HEK293 (cell line): Measurements from ENCODE around the gene TEX14.

Experiments used
- CTCF ChIA-PET: fragments of 350-600 bp; formaldehyde crosslinking; extraction: SDS; loops from one replicate; lab custom pipeline; 2021; ENCODE audit warnings: antibody characterized with exemption; lab: Yijun Ruan, JAX
- POLR2A ChIA-PET: fragments of 300-600 bp; formaldehyde crosslinking; extraction: SDS; loops from one replicate; lab custom pipeline; 2020; ENCODE audit warnings: antibody characterized with exemption, inconsistent platforms; lab: Yijun Ruan, JAX
- H3K27ac ChIP-seq: fragments of 200-500 bp; sonication (Bioruptor generic); 2 replicates; pipeline ENCODE4 v1.5.1; 2014; ENCODE audit warnings: low read depth, low read length, control low read depth, inconsistent platforms; ENCODE audit errors: extremely low read depth
- H3K36me3 ChIP-seq, 2 experiments: fragments of 200-500 bp in 1 of 2; sonication (Bioruptor generic) in 1 of 2; 1 replicate in 1 of 2; 2 replicates in 1 of 2; pipeline ENCODE4 v1.5.1; 2014 to 2017; ENCODE audit warnings: inconsistent platforms in 2 of 2, low read length in 2 of 2; ENCODE audit not compliant: control insufficient read depth in 2 of 2, insufficient read depth in 1 of 2
- H3K4me1 ChIP-seq: fragments of 200-500 bp; sonication (Bioruptor generic); 2 replicates; pipeline ENCODE4 v1.5.1; 2014; ENCODE audit warnings: mild to moderate bottlenecking, low read length, inconsistent platforms; ENCODE audit not compliant: control insufficient read depth, insufficient read depth
- H3K4me3 ChIP-seq: 2 replicates; pipeline ENCODE4 v1.5.1; 2011; ENCODE audit warnings: low read depth, mild to moderate bottlenecking, control low read depth, low read length, moderate library complexity
- H3K9me3 ChIP-seq: fragments of 200-500 bp; sonication (Bioruptor generic); 2 replicates; pipeline ENCODE4 v1.5.1; 2014; ENCODE audit warnings: low read depth, low read length, inconsistent platforms; ENCODE audit not compliant: control insufficient read depth, insufficient read depth
- CTCF ChIP-seq: fragments of 450-650 bp; formaldehyde crosslinking; IDR thresholded peaks from 2 replicates; pipeline ENCODE4 v1.5.1; 2016; ENCODE audit warnings: missing biosample characterization, missing genetic modification characterization
- EGR2 ChIP-seq: fragments of 450-650 bp; formaldehyde crosslinking; IDR thresholded peaks from 2 replicates; pipeline ENCODE4 v1.5.1; 2016; ENCODE audit warnings: low read depth, missing biosample characterization, missing genetic modification characterization
- KLF10 ChIP-seq: fragments of 450-650 bp; IDR thresholded peaks from 2 replicates; pipeline ENCODE4 v1.5.1; 2018; ENCODE audit warnings: missing biosample characterization, mild to moderate bottlenecking, missing genetic modification characterization
- PRDM10 ChIP-seq: fragments of 450-650 bp; formaldehyde crosslinking; IDR thresholded peaks from 2 replicates; pipeline ENCODE4 v1.5.1; 2016; ENCODE audit warnings: missing biosample characterization, missing genetic modification characterization
- ZNF174 ChIP-seq: fragments of 450-650 bp; formaldehyde crosslinking; IDR thresholded peaks from 2 replicates; pipeline ENCODE4 v1.5.0; 2017; ENCODE audit warnings: missing biosample characterization, mild to moderate bottlenecking, missing genetic modification characterization
- ZNF239 ChIP-seq: fragments of 450-650 bp; formaldehyde crosslinking; IDR thresholded peaks from 2 replicates; pipeline ENCODE4 v1.5.1; 2016; ENCODE audit warnings: missing biosample characterization, missing genetic modification characterization
- ZNF311 ChIP-seq: fragments of 450-650 bp; formaldehyde crosslinking; IDR thresholded peaks from 2 replicates; pipeline ENCODE4 v1.5.1; 2017; ENCODE audit warnings: missing biosample characterization, missing genetic modification characterization, borderline replicate concordance
- ZNF473 ChIP-seq: fragments of 450-650 bp; formaldehyde crosslinking; IDR thresholded peaks from 2 replicates; pipeline ENCODE4 v1.5.1; 2017; ENCODE audit warnings: missing biosample characterization, missing genetic modification characterization
- ZNF488 ChIP-seq: fragments of 450-650 bp; formaldehyde crosslinking; IDR thresholded peaks from 2 replicates; pipeline ENCODE4 v1.5.1; 2016; ENCODE audit warnings: missing biosample characterization, missing genetic modification characterization
- ZNF549 ChIP-seq: fragments of 450-650 bp; IDR thresholded peaks from 2 replicates; pipeline ENCODE4 v1.5.1; 2018; ENCODE audit warnings: missing biosample characterization, missing genetic modification characterization, mild to moderate bottlenecking, inconsistent platforms, moderate library complexity
- ZNF777 ChIP-seq: fragments of 450-650 bp; formaldehyde crosslinking; IDR thresholded peaks from 2 replicates; pipeline ENCODE4 v1.5.1; 2017; ENCODE audit warnings: missing biosample characterization, missing genetic modification characterization, borderline replicate concordance
- ZNF837 ChIP-seq: fragments of 450-650 bp; formaldehyde crosslinking; IDR thresholded peaks from 2 replicates; pipeline ENCODE4 v1.5.1; 2016; ENCODE audit warnings: missing biosample characterization, missing genetic modification characterization
- TF ChIP-seq, protein P1 (sequence below): fragments of 450-650 bp; formaldehyde crosslinking; IDR thresholded peaks from 2 replicates; pipeline ENCODE4 v1.5.1; 2016; ENCODE audit warnings: missing biosample characterization, missing genetic modification characterization
- TF ChIP-seq, protein P2 (sequence below): fragments of 450-650 bp; formaldehyde crosslinking; IDR thresholded peaks from 2 replicates; pipeline ENCODE4 v1.5.1; 2016; ENCODE audit warnings: missing biosample characterization, missing genetic modification characterization, borderline replicate concordance

TEX14 gene

DNA sequence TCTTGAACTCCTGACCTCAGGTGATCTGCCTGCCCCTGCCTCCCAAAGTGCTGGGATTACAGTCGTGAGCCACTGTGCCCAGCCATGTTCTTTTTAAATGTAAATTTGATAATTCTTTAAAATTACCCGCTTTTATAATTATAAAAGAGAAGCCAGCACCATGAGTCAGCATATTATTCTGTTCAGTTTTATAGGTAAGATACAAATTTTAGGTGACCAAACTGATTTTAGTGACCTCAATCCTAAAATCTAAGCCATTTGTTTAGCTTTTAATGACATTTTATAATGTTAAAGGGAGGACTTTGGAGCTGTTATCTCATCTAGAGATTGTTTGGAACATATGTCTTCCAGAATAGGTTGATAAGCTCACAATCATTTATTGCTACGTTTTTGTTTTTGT, 43.0 kb upstream of the TEX14 start (continued):
- TF ChIP-seq, protein P1, sequence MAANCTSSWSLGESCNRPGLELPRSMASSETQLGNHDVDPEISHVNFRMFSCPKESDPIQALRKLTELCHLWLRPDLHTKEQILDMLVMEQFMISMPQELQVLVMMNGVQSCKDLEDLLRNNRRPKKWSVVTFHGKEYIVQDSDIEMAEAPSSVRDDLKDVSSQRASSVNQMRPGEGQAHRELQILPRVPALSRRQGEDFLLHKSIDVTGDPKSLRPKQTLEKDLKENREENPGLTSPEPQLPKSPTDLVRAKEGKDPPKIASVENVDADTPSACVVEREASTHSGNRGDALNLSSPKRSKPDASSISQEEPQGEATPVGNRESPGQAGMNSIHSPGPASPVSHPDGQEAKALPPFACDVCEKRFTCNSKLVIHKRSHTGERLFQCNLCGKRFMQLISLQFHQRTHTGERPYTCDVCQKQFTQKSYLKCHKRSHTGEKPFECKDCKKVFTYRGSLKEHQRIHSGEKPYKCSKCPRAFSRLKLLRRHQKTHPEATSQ: no peak
- TF ChIP-seq ZNF549 (tag by site-specific recombination) (no peak), ZNF174 (tag by site-specific recombination) (no peak), CTCF (tag by site-specific recombination) (no peak)

DNA sequence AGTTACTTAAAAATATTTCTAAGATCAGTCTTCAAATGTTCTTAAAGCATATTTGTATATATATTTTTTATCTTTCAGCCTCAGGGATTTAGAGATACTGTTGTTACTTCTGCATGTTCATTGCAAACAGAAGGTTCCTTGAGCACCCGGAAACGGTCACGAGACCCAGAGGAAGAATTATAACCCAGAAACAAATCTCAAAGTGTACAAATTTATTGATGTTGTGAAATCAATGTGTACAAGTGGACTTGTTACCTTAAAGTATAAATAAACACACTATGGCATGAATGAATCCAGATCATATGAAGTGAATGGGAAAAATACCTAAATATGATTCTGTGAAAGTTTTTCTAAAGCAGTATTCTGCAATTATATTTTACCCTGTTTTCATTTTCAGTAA, 42.2 kb upstream of the TEX14 start:
- Histone ChIP-seq H3K27ac (no peak overlapping the region), H3K4me3 (no peak overlapping the region), H3K36me3 (peaks cover 17 to 41% of the 10 kb centered on the region in 2 experiments), H3K4me1 (no peaks in the 10 kb centered on the region), H3K9me3 (no peaks in the 10 kb centered on the region)
- no peak for TF ChIP-seq PRDM10 (tag by site-specific recombination)
- TF ChIP-seq, protein P2, sequence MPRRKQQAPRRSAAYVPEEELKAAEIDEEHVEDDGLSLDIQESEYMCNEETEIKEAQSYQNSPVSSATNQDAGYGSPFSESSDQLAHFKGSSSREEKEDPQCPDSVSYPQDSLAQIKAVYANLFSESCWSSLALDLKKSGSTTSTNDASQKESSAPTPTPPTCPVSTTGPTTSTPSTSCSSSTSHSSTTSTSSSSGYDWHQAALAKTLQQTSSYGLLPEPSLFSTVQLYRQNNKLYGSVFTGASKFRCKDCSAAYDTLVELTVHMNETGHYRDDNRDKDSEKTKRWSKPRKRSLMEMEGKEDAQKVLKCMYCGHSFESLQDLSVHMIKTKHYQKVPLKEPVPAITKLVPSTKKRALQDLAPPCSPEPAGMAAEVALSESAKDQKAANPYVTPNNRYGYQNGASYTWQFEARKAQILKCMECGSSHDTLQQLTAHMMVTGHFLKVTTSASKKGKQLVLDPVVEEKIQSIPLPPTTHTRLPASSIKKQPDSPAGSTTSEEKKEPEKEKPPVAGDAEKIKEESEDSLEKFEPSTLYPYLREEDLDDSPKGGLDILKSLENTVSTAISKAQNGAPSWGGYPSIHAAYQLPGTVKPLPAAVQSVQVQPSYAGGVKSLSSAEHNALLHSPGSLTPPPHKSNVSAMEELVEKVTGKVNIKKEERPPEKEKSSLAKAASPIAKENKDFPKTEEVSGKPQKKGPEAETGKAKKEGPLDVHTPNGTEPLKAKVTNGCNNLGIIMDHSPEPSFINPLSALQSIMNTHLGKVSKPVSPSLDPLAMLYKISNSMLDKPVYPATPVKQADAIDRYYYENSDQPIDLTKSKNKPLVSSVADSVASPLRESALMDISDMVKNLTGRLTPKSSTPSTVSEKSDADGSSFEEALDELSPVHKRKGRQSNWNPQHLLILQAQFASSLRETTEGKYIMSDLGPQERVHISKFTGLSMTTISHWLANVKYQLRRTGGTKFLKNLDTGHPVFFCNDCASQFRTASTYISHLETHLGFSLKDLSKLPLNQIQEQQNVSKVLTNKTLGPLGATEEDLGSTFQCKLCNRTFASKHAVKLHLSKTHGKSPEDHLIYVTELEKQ: no peak
- TF ChIP-seq KLF10: no peak
- TF ChIP-seq ZNF777 (tag by site-specific recombination): no peak
- ChIA-PET POLR2A (interaction anchor here (0.6 kb wide), 1 partner anchor 145 kb away, joined by 3 read pairs; no protein-coding TSS in a partner anchor), CTCF (interaction anchor here (1.2 kb wide), 1 partner anchor 23 kb away, joined by 7 read pairs; no protein-coding TSS in a partner anchor)

GRCh38 chr17:58730937-58731336, 39.1 kb upstream of the TEX14 start:
- H3K9me3 ChIP-seq: no peaks in the 10 kb centered on the region
- ChIA-PET POLR2A (interaction anchor here (0.6 kb wide), 1 partner anchor 17 kb away, joined by 4 read pairs; no protein-coding TSS in a partner anchor), CTCF (interaction anchor here (1.3 kb wide), 1 partner anchor 153 kb away, joined by 5 read pairs; no protein-coding TSS in a partner anchor)
- H3K27ac ChIP-seq: no peak overlapping the region
- TF ChIP-seq ZNF239 (no peak), ZNF473 (tag by site-specific recombination) (no peak), ZNF488 (tag by site-specific recombination) (no peak), ZNF311 (tag by site-specific recombination) (no peak), ZNF837 (tag by site-specific recombination) (no peak), EGR2 (tag by site-specific recombination) (no peak)
- no peaks in the 10 kb centered on the region for H3K4me1 ChIP-seq
- no peak overlapping the region for H3K4me3 ChIP-seq
- H3K36me3 ChIP-seq: peaks cover 20 to 62% of the 10 kb centered on the region in 2 experiments
